CD4-positive, alpha-beta memory T cell (primary cell): ENCODE measurements around the gene DCAF6. TPM values are rescaled to one million over a fixed set of nuclear protein-coding genes. Genes with fewer than 3 reads are reported as not detected.

ENCODE experiments used
- CTCF ChIA-PET: fragments of 350-600 bp; sonication (Branson Sonifier 250); formaldehyde crosslinking; loops from one replicate; lab custom pipeline; 2021; ENCODE audit warnings: inconsistent platforms; ENCODE audit not compliant: partially characterized antibody; lab: Charles Lee
- POLR2A ChIA-PET: fragments of 350-600 bp; sonication (Branson Sonifier 250); formaldehyde crosslinking; loops from one replicate; lab custom pipeline; 2021; ENCODE audit not compliant: partially characterized antibody; lab: Charles Lee
- DNase-seq, 5 donors: peaks; one replicate each; pipeline versions ENCODE4 v3.0.0 to v3.0.0-alpha.2; 2020 to 2022; ENCODE audit warnings: mixed read lengths in 1 of 5
- H3K27ac ChIP-seq: one replicate; pipeline ENCODE4 v1.7.0; 2013; ENCODE audit warnings: low read depth, low read length
- H3K27me3 ChIP-seq: 2 replicates; pipeline ENCODE4 v1.7.0; 2013; ENCODE audit warnings: mild to moderate bottlenecking, low read length, moderate library complexity; ENCODE audit not compliant: insufficient read depth
- H3K36me3 ChIP-seq: 2 replicates; pipeline ENCODE4 v1.7.0; 2013; ENCODE audit warnings: mild to moderate bottlenecking, low read length, moderate library complexity; ENCODE audit not compliant: insufficient read depth
- H3K4me1 ChIP-seq: 2 replicates; pipeline ENCODE4 v1.7.0; 2013; ENCODE audit warnings: mild to moderate bottlenecking, low read length, moderate library complexity; ENCODE audit not compliant: insufficient read depth
- H3K4me3 ChIP-seq, 2 donors: one replicate each; pipeline ENCODE4 v1.7.0; 2013; ENCODE audit warnings: low read length in 2 of 2, mild to moderate bottlenecking in 1 of 2
- H3K9me3 ChIP-seq, 2 donors: one replicate each; pipeline ENCODE4 v1.7.0; 2013; ENCODE audit warnings: low read length in 2 of 2, control low read depth in 1 of 2; ENCODE audit not compliant: control insufficient read depth in 1 of 2
- H3K27ac Mint-ChIP-seq, 7 donors: one replicate each; pipeline ENCODE4 v1.8.0; 2020 to 2021; ENCODE audit warnings: mixed read lengths in 7 of 7, mild to moderate bottlenecking in 6 of 7, inconsistent platforms in 3 of 7, moderate library complexity in 3 of 7
- H3K27me3 Mint-ChIP-seq, 2 donors: one replicate each; pipeline ENCODE4 v1.8.0; 2020 to 2021; ENCODE audit warnings: mixed read lengths in 2 of 2
- H3K36me3 Mint-ChIP-seq, 2 donors: one replicate each; pipeline ENCODE4 v1.8.0; 2020 to 2021; ENCODE audit warnings: mixed read lengths in 2 of 2, inconsistent platforms in 1 of 2, mild to moderate bottlenecking in 1 of 2
- H3K4me1 Mint-ChIP-seq, 4 donors: one replicate each; pipeline ENCODE4 v1.8.0; 2020 to 2021; ENCODE audit warnings: mixed read lengths in 4 of 4, mild to moderate bottlenecking in 1 of 4
- H3K4me3 Mint-ChIP-seq, 8 donors: one replicate each; pipeline ENCODE4 v1.8.0; 2020 to 2021; ENCODE audit warnings: mixed read lengths in 8 of 8, mild to moderate bottlenecking in 7 of 8, moderate library complexity in 6 of 8, inconsistent platforms in 3 of 8
- H3K9me3 Mint-ChIP-seq, 8 donors: one replicate each; pipeline ENCODE4 v1.8.0; 2020 to 2021; ENCODE audit warnings: mixed read lengths in 8 of 8, mild to moderate bottlenecking in 5 of 8, inconsistent platforms in 3 of 8, moderate library complexity in 1 of 8
- intact Hi-C: fragments of 100-400 bp; cut with micrococcal nuclease; formaldehyde crosslinking; loops from one replicate; pipeline ENCODE4 v1.15.1; 2023
- polyA plus RNA-seq, 2 donors: library from polyadenylated mRNA; unstranded; fragments of 300-500 nt; fragmentation: Illumina TruSeq; gene quantifications; one replicate each; pipeline ENCODE4 v1.2.3, GENCODE V29; 2021
- total RNA-seq, 2 experiments: library from RNA; stranded (reverse); gene quantifications; one replicate each; pipeline ENCODE4 v1.2.3, GENCODE V29; 2021

DCAF6 gene
- total and polyA plus RNA-seq, 4 experiments from 2014 or later, result 8.1 to 29.2 (median 21.3) TPM

- no peak for DNase-seq
- Mint-ChIP-seq H3K36me3 (peaks cover 33 to 43% of the 10 kb centered on the region in 2 donors), H3K9me3 (peaks cover 0 to 3% (median 0%) of the 10 kb centered on the region in 8 donors), H3K4me3 (no peak overlapping the region), H3K4me1 (peaks cover 0 to 5% (median 3%) of the 10 kb centered on the region in 4 donors), H3K27ac (no peak overlapping the region), H3K27me3 (no peaks in the 10 kb centered on the region)
- ChIA-PET POLR2A (interaction anchor here (0.6 kb wide), 1 partner anchor 137 kb away, joined by 3 read pairs; no protein-coding TSS in a partner anchor), CTCF (no interaction called here)
- Histone ChIP-seq H3K4me3 (no peak overlapping the region), H3K4me1 (no peaks in the 10 kb centered on the region), H3K27ac (no peak overlapping the region), H3K9me3 (no peaks in the 10 kb centered on the region), H3K36me3 (peaks cover 6% of the 10 kb centered on the region), H3K27me3 (no peaks in the 10 kb centered on the region)
- intact Hi-C loops, result no loop called here
Observed at GRCh38 chr1:167995038-167995437, 58.6 kb downstream of the DCAF6 start.

DNA sequence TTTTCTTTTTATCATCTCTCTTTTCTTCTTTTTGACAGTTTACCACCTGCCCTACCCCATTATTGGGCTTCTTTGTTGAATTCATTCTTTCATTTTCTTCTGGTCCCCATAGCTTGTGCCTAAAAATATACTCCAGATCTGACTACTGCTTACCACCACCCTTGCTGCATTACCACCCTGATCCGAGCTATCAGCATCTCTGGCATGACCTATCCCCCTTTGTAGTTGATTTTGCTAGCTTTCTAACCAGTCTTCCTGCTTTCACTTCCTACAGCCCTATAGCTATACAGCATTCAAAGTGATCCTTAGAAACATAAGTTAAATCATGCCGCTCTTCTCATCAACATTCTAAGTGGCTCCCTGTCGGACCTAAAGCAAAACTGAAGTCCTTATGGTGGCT lies 59.8 kb downstream of the DCAF6 start:
- Mint-ChIP-seq H3K4me3 (no peak overlapping the region), H3K36me3 (peaks cover 41 to 46% of the 10 kb centered on the region in 2 donors), H3K4me1 (peaks cover 0 to 5% (median 3%) of the 10 kb centered on the region in 4 donors), H3K9me3 (peaks cover 0 to 3% (median 0%) of the 10 kb centered on the region in 8 donors), H3K27me3 (no peaks in the 10 kb centered on the region), H3K27ac (peak overlapping the region in 1 of 7 donors; percentile 39)
- intact Hi-C loops, result no loop called here
- Histone ChIP-seq H3K4me1 (no peaks in the 10 kb centered on the region), H3K4me3 (no peak overlapping the region), H3K9me3 (no peaks in the 10 kb centered on the region), H3K36me3 (peaks cover 4% of the 10 kb centered on the region), H3K27ac (no peak overlapping the region), H3K27me3 (no peaks in the 10 kb centered on the region)
- CTCF ChIA-PET, result no interaction called here
- DNase-seq, result no peak
- POLR2A ChIA-PET, result no interaction called here

DNA sequence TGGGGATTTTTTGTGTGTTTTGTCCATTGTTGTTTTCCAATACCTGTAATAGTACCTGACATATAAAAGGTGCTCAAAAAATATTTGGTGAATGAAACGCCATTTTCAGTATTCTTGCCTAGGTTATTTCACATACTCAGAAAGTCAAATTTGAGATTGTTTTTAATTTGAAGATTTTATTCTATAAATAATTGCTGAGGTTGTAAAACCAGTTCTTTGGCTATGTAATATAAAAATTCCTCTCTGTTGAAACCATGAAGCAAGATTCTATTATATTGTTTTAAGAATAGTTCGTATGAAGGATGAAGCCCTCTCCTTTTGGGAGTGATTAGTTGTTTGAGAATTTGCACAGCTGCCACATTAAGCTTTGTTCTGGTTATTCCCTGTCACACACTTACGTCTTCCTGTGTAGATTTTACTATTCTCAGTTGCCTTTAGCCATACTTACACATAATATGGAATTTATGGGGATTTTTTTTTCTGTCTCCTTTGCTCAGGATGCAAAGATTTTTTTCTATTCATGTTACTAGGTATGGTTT lies 60.6 kb downstream of the DCAF6 start:
- no peak overlapping the region for H3K4me3 ChIP-seq
- H3K36me3 ChIP-seq, result no peaks in the 10 kb centered on the region
- H3K9me3 Mint-ChIP-seq, result peaks cover 0 to 3% (median 0%) of the 10 kb centered on the region in 8 donors
- intact Hi-C loops, result no loop called here
- H3K27me3 Mint-ChIP-seq, result no peaks in the 10 kb centered on the region
- peak overlapping the region in 1 of 7 donors; percentile 43 for H3K27ac Mint-ChIP-seq
- CTCF ChIA-PET, result no interaction called here
- H3K27ac ChIP-seq, result no peak overlapping the region
- no peak for DNase-seq
- H3K9me3 ChIP-seq, result no peaks in the 10 kb centered on the region
- H3K27me3 ChIP-seq, result no peaks in the 10 kb centered on the region
- H3K4me1 ChIP-seq, result no peaks in the 10 kb centered on the region
- POLR2A ChIA-PET, result no interaction called here
- H3K36me3 Mint-ChIP-seq, result peaks cover 42% of the 10 kb centered on the region in 2 donors
- H3K4me1 Mint-ChIP-seq, result peaks cover 0 to 5% (median 3%) of the 10 kb centered on the region in 4 donors
- H3K4me3 Mint-ChIP-seq, result no peak overlapping the region

- intact Hi-C loops, result no loop called here
- Histone ChIP-seq H3K4me1 (no peaks in the 10 kb centered on the region), H3K9me3 (no peaks in the 10 kb centered on the region), H3K27me3 (no peaks in the 10 kb centered on the region), H3K27ac (no peak overlapping the region), H3K36me3 (no peaks in the 10 kb centered on the region), H3K4me3 (no peak overlapping the region)
- H3K27ac Mint-ChIP-seq, result peak overlapping the region in 2 of 7 donors; percentile 26 to 43
- no peak overlapping the region for H3K4me3 Mint-ChIP-seq
- ChIA-PET CTCF (interaction anchor here (1.0 kb wide), 1 partner anchor 9 kb away, joined by 4 read pairs; no protein-coding TSS in a partner anchor), POLR2A (no interaction called here)
- no peak for DNase-seq
- H3K36me3 Mint-ChIP-seq, result peaks cover 45 to 46% of the 10 kb centered on the region in 2 donors
- H3K27me3 Mint-ChIP-seq, result no peaks in the 10 kb centered on the region
- peaks cover 0 to 5% (median 5%) of the 10 kb centered on the region in 4 donors for H3K4me1 Mint-ChIP-seq
- H3K9me3 Mint-ChIP-seq, result peaks cover 0 to 3% (median 0%) of the 10 kb centered on the region in 8 donors
Observed at GRCh38 chr1:167999877-168000276, 63.4 kb downstream of the DCAF6 start.

- ChIA-PET CTCF (interaction anchor here (1.2 to 1.6 kb wide), 2 partner anchors 11 to 145 kb away, joined by 3 to 5 read pairs; no protein-coding TSS in a partner anchor), POLR2A (interaction anchor here (1.3 kb wide), 1 partner anchor 64 kb away, joined by 4 read pairs; the partner anchor contains the start of genes DCAF6 and MPC2)
- Histone ChIP-seq H3K4me3 (no peak overlapping the region), H3K9me3 (no peaks in the 10 kb centered on the region), H3K36me3 (no peaks in the 10 kb centered on the region), H3K4me1 (no peaks in the 10 kb centered on the region), H3K27me3 (no peaks in the 10 kb centered on the region), H3K27ac (no peak overlapping the region)
- DNase-seq, result no peak
- Mint-ChIP-seq H3K36me3 (peaks cover 44 to 45% of the 10 kb centered on the region in 2 donors), H3K4me3 (no peak overlapping the region), H3K27ac (no peak overlapping the region), H3K27me3 (no peaks in the 10 kb centered on the region), H3K4me1 (peaks cover 0 to 5% (median 5%) of the 10 kb centered on the region in 4 donors), H3K9me3 (peaks cover 0 to 3% (median 0%) of the 10 kb centered on the region in 8 donors)
- intact Hi-C loops, result no loop called here
Observed at GRCh38 chr1:168000656-168001055, 64.2 kb downstream of the DCAF6 start.

- no peaks in the 10 kb centered on the region for H3K36me3 ChIP-seq
- intact Hi-C loops, result no loop called here
- Mint-ChIP-seq H3K4me3 (no peak overlapping the region), H3K27me3 (no peaks in the 10 kb centered on the region), H3K9me3 (peaks cover 0 to 3% (median 0%) of the 10 kb centered on the region in 8 donors), H3K36me3 (peaks cover 42 to 44% of the 10 kb centered on the region in 2 donors), H3K4me1 (peaks cover 0 to 5% (median 3%) of the 10 kb centered on the region in 4 donors), H3K27ac (peak overlapping the region in 1 of 7 donors; percentile 44)
- CTCF ChIA-PET, result interaction anchor here (1.2 to 1.6 kb wide), 2 partner anchors 11 to 144 kb away, joined by 3 to 5 read pairs; no protein-coding TSS in a partner anchor
- no peak overlapping the region for H3K27ac ChIP-seq
- no peaks in the 10 kb centered on the region for H3K4me1 ChIP-seq
- no peak for DNase-seq
- no peaks in the 10 kb centered on the region for H3K9me3 ChIP-seq
- no peak overlapping the region for H3K4me3 ChIP-seq
- POLR2A ChIA-PET, result interaction anchor here (1.3 kb wide), 1 partner anchor 64 kb away, joined by 4 read pairs; the partner anchor contains the start of genes DCAF6 and MPC2
- H3K27me3 ChIP-seq, result no peaks in the 10 kb centered on the region
Observed at GRCh38 chr1:168001213-168001612, 64.7 kb downstream of the DCAF6 start.

DNA sequence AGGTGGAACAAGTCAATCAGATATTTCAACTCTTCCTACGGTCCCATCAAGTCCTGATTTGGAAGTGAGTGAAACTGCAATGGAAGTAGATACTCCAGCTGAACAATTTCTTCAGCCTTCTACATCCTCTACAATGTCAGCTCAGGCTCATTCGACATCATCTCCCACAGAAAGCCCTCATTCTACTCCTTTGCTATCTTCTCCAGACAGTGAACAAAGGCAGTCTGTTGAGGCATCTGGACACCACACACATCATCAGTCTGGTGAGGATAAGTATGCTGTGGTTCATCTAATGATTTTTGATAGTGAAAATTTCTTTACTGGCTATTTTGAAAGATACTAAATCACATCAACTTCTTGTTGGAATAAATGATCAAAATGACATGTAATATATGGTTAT lies 68.0 kb downstream of the DCAF6 start:
- Histone ChIP-seq H3K9me3 (no peaks in the 10 kb centered on the region), H3K4me1 (no peaks in the 10 kb centered on the region), H3K27ac (no peak overlapping the region), H3K27me3 (no peaks in the 10 kb centered on the region), H3K4me3 (no peak overlapping the region), H3K36me3 (no peaks in the 10 kb centered on the region)
- Mint-ChIP-seq H3K4me1 (peaks cover 0 to 9% (median 4%) of the 10 kb centered on the region in 4 donors), H3K9me3 (peaks cover 0 to 2% (median 0%) of the 10 kb centered on the region in 8 donors), H3K4me3 (no peak overlapping the region), H3K27me3 (no peaks in the 10 kb centered on the region), H3K36me3 (peaks cover 46 to 54% of the 10 kb centered on the region in 2 donors), H3K27ac (peak overlapping the region in 1 of 7 donors; percentile 9)
- DNase-seq, result no peak
- CTCF ChIA-PET, result no interaction called here
- POLR2A ChIA-PET, result no interaction called here
- intact Hi-C loops, result no loop called here
